SK-N-MC (cell line): ENCODE data around the gene MEI1.

Experiments used
- EZH2 ChIP-seq: fragments of 200-600 bp; sonication (generic); IDR thresholded peaks from one replicate; pipeline ENCODE4 v1.6.1; 2017; ENCODE audit warnings: antibody characterized with exemption
- FOXP2 ChIP-seq: optimal IDR thresholded peaks from 2 replicates; pipeline ENCODE3; 2011; ENCODE audit warnings: mild to moderate bottlenecking, moderate library complexity; ENCODE audit not compliant: insufficient read depth; ENCODE audit errors: extremely low read length, control extremely low read depth
- POLR2AphosphoS5 ChIP-seq: IDR thresholded peaks from 2 replicates; pipeline ENCODE4 v1.6.1; 2012; ENCODE audit warnings: mild to moderate bottlenecking, low read depth, low read length, borderline replicate concordance

- TF ChIP-seq EZH2 (no peak), POLR2AphosphoS5 (no peak), FOXP2 (no peak)
Observed at GRCh38 chr22:41658869-41659268, 40.4 kb upstream of the MEI1 start.
